Smooth muscle cell of the brain vasculature (primary cell): ENCODE data around the gene MOBP.

Source experiments
- DNase-seq: peaks from one replicate; pipeline ENCODE4 v3.0.0-alpha.2; 2012; ENCODE audit warnings: low read depth, low spot score

Gene MOBP

DNA sequence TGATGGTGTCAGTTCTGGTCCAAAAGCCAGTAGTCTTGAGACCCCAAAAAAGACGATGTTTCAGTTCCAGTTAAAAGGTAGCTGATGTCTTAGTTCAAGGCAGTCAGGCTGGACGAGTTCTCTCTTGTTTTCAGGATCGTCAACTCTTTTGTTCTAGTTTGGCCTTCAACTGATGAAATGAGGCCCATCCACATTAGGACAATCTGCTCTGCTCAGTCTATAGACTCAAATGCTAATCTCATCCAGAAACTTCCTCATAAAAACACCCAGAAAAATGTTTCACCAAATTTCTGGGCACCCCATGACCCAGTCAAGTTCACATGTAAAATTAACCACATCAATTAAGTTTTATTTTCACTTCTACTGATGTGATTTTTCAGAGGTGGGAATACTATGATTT, 74.0 kb downstream of the MOBP start:
- DNase-seq = no peak

DNA sequence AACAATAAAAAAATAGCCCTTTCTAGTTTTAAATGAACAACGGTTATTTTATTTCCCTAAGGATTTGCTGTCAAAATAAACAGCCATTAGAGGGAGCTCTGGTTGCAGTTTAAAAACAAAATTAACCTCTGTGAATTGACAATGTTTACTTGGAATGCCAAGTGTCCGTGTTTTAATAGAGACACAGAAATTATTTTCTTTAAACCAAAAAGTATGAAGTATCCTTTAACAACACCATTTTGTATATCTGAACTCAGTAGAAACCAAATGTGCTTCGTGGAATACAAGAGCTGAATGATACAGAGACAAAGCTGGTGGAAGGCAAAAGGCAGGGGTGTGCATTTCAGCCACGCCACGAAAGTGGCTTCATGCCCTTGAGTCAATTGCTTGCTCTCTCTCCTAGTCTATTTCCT, 74.4 kb downstream of the MOBP start:
- no peak for DNase-seq

DNA sequence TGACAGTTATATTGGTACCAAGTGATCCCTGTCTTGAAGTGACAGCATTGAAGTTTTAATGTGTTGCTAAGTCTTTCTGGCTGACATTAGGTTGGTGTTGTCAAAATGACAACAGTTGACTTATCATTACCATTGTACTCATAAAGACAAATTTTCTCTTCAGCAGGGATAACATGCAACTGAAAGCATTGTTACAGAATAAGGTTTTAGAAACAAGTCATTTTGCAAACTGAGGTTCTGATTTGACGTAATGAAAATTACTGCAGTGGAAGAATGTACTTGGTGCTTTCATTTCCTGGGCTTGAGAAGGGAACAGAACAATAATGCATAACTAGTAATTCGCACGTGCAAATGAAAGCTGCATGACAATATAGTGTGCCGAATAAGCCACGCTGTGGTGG, 75.1 kb downstream of the MOBP start:
- DNase-seq = no peak

DNA sequence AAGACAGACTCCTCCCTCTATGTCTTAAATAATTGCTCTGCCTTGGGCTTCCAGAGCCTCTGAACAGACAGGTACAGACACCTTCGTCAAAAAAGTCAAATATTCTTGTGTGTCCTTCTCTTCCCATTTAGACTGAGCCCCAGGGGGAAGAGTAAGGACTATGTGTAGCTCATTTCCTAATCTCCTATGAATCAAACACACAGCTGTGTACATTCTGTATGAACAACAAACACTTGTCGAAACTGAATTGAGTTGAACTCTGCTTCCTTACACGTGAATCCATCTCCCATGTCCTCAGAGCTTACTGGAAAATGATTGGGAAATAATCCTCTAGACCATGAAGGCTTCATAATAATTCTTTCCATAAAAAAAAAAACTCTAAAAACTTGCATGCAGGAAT, 80.8 kb downstream of the MOBP start:
- DNase-seq = no peak

DNA sequence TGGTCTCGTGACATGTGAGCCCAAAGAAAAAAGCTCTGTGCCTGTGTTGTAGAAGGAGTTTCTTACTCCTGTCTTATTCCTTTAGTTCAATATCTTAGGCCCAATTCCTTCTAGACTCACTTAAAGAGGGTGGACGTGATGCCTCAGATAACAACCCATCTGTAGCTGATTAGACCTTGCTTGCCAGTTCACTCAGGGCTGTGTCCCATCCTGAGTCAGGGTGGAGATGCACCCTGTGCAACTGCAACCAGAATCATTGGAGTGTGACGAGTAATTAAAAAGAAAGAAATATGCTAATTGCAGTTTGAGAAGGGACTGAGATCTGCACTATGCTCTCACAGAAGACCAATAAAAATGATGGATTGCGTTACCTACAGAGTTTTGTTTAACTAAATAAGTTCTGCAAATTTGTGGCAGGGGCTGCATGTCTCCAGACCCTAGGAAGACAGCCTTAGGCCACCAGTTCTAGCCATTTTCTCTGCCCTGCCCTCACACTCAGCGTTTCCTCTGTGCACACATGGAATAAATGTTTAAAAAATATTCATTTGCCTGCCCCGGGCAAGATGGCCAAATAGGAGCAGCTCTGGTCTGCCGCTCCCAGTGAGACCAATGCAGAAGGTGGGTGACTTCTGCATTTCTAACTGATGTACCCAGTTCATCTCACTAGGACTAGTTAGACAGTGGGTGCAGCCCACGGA, 83.0 kb downstream of the MOBP start:
- DNase-seq = no peak
